ENCODE measurements around the gene ZMIZ1. TPM values are rescaled to one million over a fixed set of nuclear protein-coding genes. Genes with fewer than 3 reads are reported as not detected.
A peak's percentile ranks its signal among the peaks of the same experiment; 100 is the strongest.

Gene ZMIZ1
- total and polyA plus RNA-seq, 9 donors: 16.3 to 55.7 (median 38.1) TPM

GRCh38 chr10:79066411-79067240 lies 2.1 kb upstream of the ZMIZ1 start:
- Histone ChIP-seq H3K4me1 (ENCODE audit: control insufficient read depth, insufficient read depth, low read length) (peaks cover 30% of the 10 kb centered on the region), H3K9me3 (replicated peaks; ENCODE audit: control insufficient read depth, low read depth, low read length) (no peaks in the 10 kb centered on the region), H3K27ac (ENCODE audit: low read length) (peak overlapping the region; percentile 60), H3K4me3 (ENCODE audit: low read length) (peak overlapping the region; percentile 32), H3K36me3 (ENCODE audit: control insufficient read depth, insufficient read depth, low read length) (no peaks in the 10 kb centered on the region), H3K27me3 (ENCODE audit: control insufficient read depth, insufficient read depth, low read length) (no peaks in the 10 kb centered on the region)
- 7% methylated on average over 23 of the region's 37 CpGs for WGBS (ENCODE audit: insufficient coverage)
- peak; percentile 61 for DNase-seq

- DNase-seq: peak; percentile 99
- no peaks in the 10 kb centered on the region for H3K27me3 ChIP-seq (ENCODE audit: control insufficient read depth, insufficient read depth, low read length)
- peak overlapping the region; percentile 87 for H3K27ac ChIP-seq (ENCODE audit: low read length)
- H3K4me1 ChIP-seq (ENCODE audit: control insufficient read depth, insufficient read depth, low read length): peaks cover 39% of the 10 kb centered on the region
- under 1% methylated on average over 61 of the region's 81 CpGs for WGBS (ENCODE audit: insufficient coverage)
- no peaks in the 10 kb centered on the region for H3K9me3 ChIP-seq (replicated peaks; ENCODE audit: control insufficient read depth, low read depth, low read length)
- peak overlapping the region; percentile 57 for H3K4me3 ChIP-seq (ENCODE audit: low read length)
- H3K36me3 ChIP-seq (ENCODE audit: control insufficient read depth, insufficient read depth, low read length): no peaks in the 10 kb centered on the region
These were observed 1.2 kb upstream of the ZMIZ1 start for GRCh38 chr10:79067241-79068202.

- H3K4me3 ChIP-seq (ENCODE audit: low read length): peak overlapping the region; percentile 57
- peaks cover 45% of the 10 kb centered on the region for H3K4me1 ChIP-seq (ENCODE audit: control insufficient read depth, insufficient read depth, low read length)
- H3K27me3 ChIP-seq (ENCODE audit: control insufficient read depth, insufficient read depth, low read length): no peaks in the 10 kb centered on the region
- 1% methylated on average over 14 of the region's 17 CpGs for WGBS (ENCODE audit: insufficient coverage)
- no peaks in the 10 kb centered on the region for H3K9me3 ChIP-seq (replicated peaks; ENCODE audit: control insufficient read depth, low read depth, low read length)
- peak overlapping the region; percentile 87 for H3K27ac ChIP-seq (ENCODE audit: low read length)
- no peaks in the 10 kb centered on the region for H3K36me3 ChIP-seq (ENCODE audit: control insufficient read depth, insufficient read depth, low read length)
- peak; percentile 49 for DNase-seq
These were observed 584 bp upstream of the ZMIZ1 start for GRCh38 chr10:79068203-79068561.

GRCh38 chr10:79069325-79070080 lies 737 bp downstream of the ZMIZ1 start:
- Histone ChIP-seq H3K4me3 (ENCODE audit: low read length) (peak overlapping the region; percentile 93), H3K4me1 (ENCODE audit: control insufficient read depth, insufficient read depth, low read length) (peaks cover 58% of the 10 kb centered on the region), H3K27ac (ENCODE audit: low read length) (peak overlapping the region; percentile 96), H3K27me3 (ENCODE audit: control insufficient read depth, insufficient read depth, low read length) (no peaks in the 10 kb centered on the region), H3K36me3 (ENCODE audit: control insufficient read depth, insufficient read depth, low read length) (no peaks in the 10 kb centered on the region), H3K9me3 (replicated peaks; ENCODE audit: control insufficient read depth, low read depth, low read length) (no peaks in the 10 kb centered on the region)
- under 1% methylated on average over 59 of the region's 77 CpGs for WGBS (ENCODE audit: insufficient coverage)
- peak; percentile 69 for DNase-seq

DNA sequence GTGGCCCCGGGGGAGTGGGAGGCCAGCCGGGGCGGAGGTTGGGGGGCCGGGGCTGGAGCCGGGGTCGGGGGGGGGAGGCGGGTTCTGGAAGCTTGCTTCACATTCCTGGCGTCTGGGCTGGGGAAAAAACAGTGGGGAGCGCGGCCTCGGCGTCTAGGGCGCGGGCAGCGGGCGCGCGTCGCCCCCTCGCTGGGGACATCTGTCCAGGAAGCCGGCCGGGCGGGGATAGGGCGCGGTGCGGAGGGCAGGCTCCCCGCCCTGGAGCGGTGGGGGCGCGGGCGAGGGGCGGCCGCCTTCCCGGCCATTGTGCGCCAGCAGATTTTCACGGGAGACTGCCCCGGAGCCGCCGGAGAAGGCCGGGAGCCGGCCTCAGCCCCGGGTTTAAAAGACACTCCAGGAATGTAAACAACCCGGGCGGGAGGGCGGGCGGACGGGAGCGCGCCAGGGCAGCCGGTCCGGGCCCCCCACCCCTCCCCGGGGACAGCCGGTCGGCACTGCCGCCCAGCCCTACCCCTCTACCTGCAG lies 1.4 kb downstream of the ZMIZ1 start:
- H3K27ac ChIP-seq (ENCODE audit: low read length): peak overlapping the region; percentile 96
- DNase-seq: peak; percentile 67
- peaks cover 65% of the 10 kb centered on the region for H3K4me1 ChIP-seq (ENCODE audit: control insufficient read depth, insufficient read depth, low read length)
- peak overlapping the region; percentile 93 for H3K4me3 ChIP-seq (ENCODE audit: low read length)
- no peaks in the 10 kb centered on the region for H3K9me3 ChIP-seq (replicated peaks; ENCODE audit: control insufficient read depth, low read depth, low read length)
- WGBS (ENCODE audit: insufficient coverage): under 1% methylated on average over 42 of the region's 55 CpGs
- no peaks in the 10 kb centered on the region for H3K27me3 ChIP-seq (ENCODE audit: control insufficient read depth, insufficient read depth, low read length)
- no peaks in the 10 kb centered on the region for H3K36me3 ChIP-seq (ENCODE audit: control insufficient read depth, insufficient read depth, low read length)

DNA sequence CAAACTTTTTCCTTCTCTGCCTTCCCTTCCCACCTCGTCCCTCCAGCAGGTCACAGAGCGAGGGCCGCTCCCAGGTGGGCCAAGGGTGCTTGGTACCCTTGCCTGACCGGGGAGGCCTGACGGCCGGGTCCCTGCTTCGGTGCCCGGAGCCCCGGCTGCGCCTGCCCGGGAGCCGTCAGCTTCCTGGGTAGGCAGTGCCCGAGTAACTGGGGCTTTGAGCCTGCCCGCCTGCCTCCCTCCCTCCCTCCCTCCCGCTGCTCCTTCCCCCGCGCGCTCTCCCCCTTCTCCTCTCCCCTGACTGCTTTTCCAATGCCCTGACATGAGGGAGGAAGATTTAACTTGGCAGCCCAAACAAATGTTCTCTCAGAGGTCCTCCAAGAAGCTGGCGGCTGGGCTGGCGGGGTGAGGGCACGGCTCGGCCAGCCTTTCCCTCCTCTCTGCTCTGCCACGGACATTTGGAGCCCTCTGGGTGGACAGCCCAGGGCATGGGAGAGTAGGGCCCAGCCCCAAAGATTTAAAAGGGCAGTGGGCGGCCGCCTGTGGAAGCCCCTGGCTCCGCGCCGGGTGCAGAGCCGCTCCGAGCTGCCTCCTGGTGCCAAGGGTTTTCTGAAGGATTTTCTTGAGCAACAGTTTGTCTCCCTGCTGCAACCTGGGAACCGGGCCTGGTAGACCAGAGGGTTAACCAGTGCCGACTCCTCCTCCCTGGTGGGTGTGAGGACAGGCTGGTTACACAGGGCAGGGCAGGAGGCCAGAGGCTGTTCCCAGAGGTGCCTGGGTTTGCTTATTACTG lies 2.0 kb downstream of the ZMIZ1 start:
- H3K27me3 ChIP-seq (ENCODE audit: control insufficient read depth, insufficient read depth, low read length): no peaks in the 10 kb centered on the region
- peak; percentile 88 for DNase-seq
- H3K4me1 ChIP-seq (ENCODE audit: control insufficient read depth, insufficient read depth, low read length): peaks cover 71% of the 10 kb centered on the region
- H3K27ac ChIP-seq (ENCODE audit: low read length): peak overlapping the region; percentile 96
- WGBS (ENCODE audit: insufficient coverage): under 1% methylated on average over 20 of the region's 32 CpGs
- peak overlapping the region; percentile 93 for H3K4me3 ChIP-seq (ENCODE audit: low read length)
- no peaks in the 10 kb centered on the region for H3K36me3 ChIP-seq (ENCODE audit: control insufficient read depth, insufficient read depth, low read length)
- H3K9me3 ChIP-seq (replicated peaks; ENCODE audit: control insufficient read depth, low read depth, low read length): no peaks in the 10 kb centered on the region

GRCh38 chr10:79071396-79071923 lies 2.7 kb downstream of the ZMIZ1 start:
- no peaks in the 10 kb centered on the region for H3K9me3 ChIP-seq (replicated peaks; ENCODE audit: control insufficient read depth, low read depth, low read length)
- H3K36me3 ChIP-seq (ENCODE audit: control insufficient read depth, insufficient read depth, low read length): no peaks in the 10 kb centered on the region
- no peaks in the 10 kb centered on the region for H3K27me3 ChIP-seq (ENCODE audit: control insufficient read depth, insufficient read depth, low read length)
- peaks cover 67% of the 10 kb centered on the region for H3K4me1 ChIP-seq (ENCODE audit: control insufficient read depth, insufficient read depth, low read length)
- H3K4me3 ChIP-seq (ENCODE audit: low read length): peak overlapping the region; percentile 93
- peak overlapping the region; percentile 96 for H3K27ac ChIP-seq (ENCODE audit: low read length)
- no peak for DNase-seq
- 11% methylated on average over 14 of the region's 18 CpGs for WGBS (ENCODE audit: insufficient coverage)

- Histone ChIP-seq H3K9me3 (replicated peaks; ENCODE audit: control insufficient read depth, low read depth, low read length) (no peaks in the 10 kb centered on the region), H3K4me3 (ENCODE audit: low read length) (no peak overlapping the region), H3K27ac (ENCODE audit: low read length) (no peak overlapping the region), H3K4me1 (ENCODE audit: control insufficient read depth, insufficient read depth, low read length) (peaks cover 62% of the 10 kb centered on the region), H3K36me3 (ENCODE audit: control insufficient read depth, insufficient read depth, low read length) (no peaks in the 10 kb centered on the region), H3K27me3 (ENCODE audit: control insufficient read depth, insufficient read depth, low read length) (no peaks in the 10 kb centered on the region)
- WGBS (ENCODE audit: insufficient coverage): 80% methylated on average over 8 of the region's 8 CpGs
- DNase-seq: no peak
These were observed 3.3 kb downstream of the ZMIZ1 start for GRCh38 chr10:79072041-79072441.
